Measurements from ENCODE around the gene PLEKHH3. TPM values are rescaled to one million over a fixed set of nuclear protein-coding genes. Genes with fewer than 3 reads are reported as not detected.

Gene PLEKHH3
- total RNA-seq, 1 experiment from 2014 or later, result 11.9 TPM

- Histone ChIP-seq H3K36me3 (ENCODE audit: insufficient read depth, low read length, poor library complexity, severe bottlenecking) (no peaks in the 10 kb centered on the region), H3K27me3 (replicated peaks; ENCODE audit: insufficient read depth, low read depth, low read length, poor library complexity) (no peaks in the 10 kb centered on the region), H3K27ac (ENCODE audit: low read depth, low read length, poor library complexity, severe bottlenecking) (peak overlapping the region; percentile 88), H3K9me3 (ENCODE audit: low read depth, low read length, poor library complexity, severe bottlenecking) (no peaks in the 10 kb centered on the region), H3K4me3 (ENCODE audit: low read depth, low read length, poor library complexity, severe bottlenecking) (peak overlapping the region; percentile 49), H3K4me1 (ENCODE audit: insufficient read depth, low read length, poor library complexity, severe bottlenecking) (peaks cover 27% of the 10 kb centered on the region)
- POLR2A ChIA-PET (ENCODE audit: low non-redundant PET), result no interaction called here
- CTCF ChIA-PET, result interaction anchor here (0.6 to 2.6 kb wide), 2 partner anchors 19 to 101 kb away, joined by 7 to 14 read pairs; no protein-coding TSS in a partner anchor
- DNase-seq (ENCODE audit: low spot score), result peak; percentile 62
- BruUV-seq (replicated peaks), result no TSS peak
- no peak for TF ChIP-seq CTCF (conservative IDR thresholded peaks at IDR 0.05; ENCODE audit: low read depth, low read length)
- TF ChIP-seq EZH2 (IDR thresholded peaks at IDR 0.05; ENCODE audit: borderline replicate concordance, low read depth, low read length, poor library complexity, severe bottlenecking), result no peak
- intact Hi-C loops (cut with micrococcal nuclease; ENCODE audit: unreplicated experiment), result loop anchor here (5.0 kb wide), 1 partner anchor 102 kb away; the partner anchor contains the start of gene PSMC3IP
Measured at GRCh38 chr17:42678951-42679491, 2.2 kb upstream of the PLEKHH3 start.

- CTCF ChIA-PET, result no interaction called here
- TSS peak; percentile 92 for BruUV-seq (replicated peaks)
- peaks cover 24% of the 10 kb centered on the region for H3K4me1 ChIP-seq (ENCODE audit: insufficient read depth, low read length, poor library complexity, severe bottlenecking)
- TF ChIP-seq CTCF (conservative IDR thresholded peaks at IDR 0.05; ENCODE audit: low read depth, low read length) (no peak), EZH2 (IDR thresholded peaks at IDR 0.05; ENCODE audit: borderline replicate concordance, low read depth, low read length, poor library complexity, severe bottlenecking) (no peak)
- peak overlapping the region; percentile 49 for H3K4me3 ChIP-seq (ENCODE audit: low read depth, low read length, poor library complexity, severe bottlenecking)
- POLR2A ChIA-PET (ENCODE audit: low non-redundant PET), result no interaction called here
- peak overlapping the region; percentile 88 for H3K27ac ChIP-seq (ENCODE audit: low read depth, low read length, poor library complexity, severe bottlenecking)
- intact Hi-C loops (cut with micrococcal nuclease; ENCODE audit: unreplicated experiment), result loop anchor here (2.0 to 5.0 kb wide), 2 partner anchors 69 to 101 kb away; partner anchors contain the start of genes PSMC3IP, RETREG3 and TUBG1
- H3K27me3 ChIP-seq (replicated peaks; ENCODE audit: insufficient read depth, low read depth, low read length, poor library complexity), result no peaks in the 10 kb centered on the region
- H3K9me3 ChIP-seq (ENCODE audit: low read depth, low read length, poor library complexity, severe bottlenecking), result no peaks in the 10 kb centered on the region
- DNase-seq (ENCODE audit: low spot score), result peak; percentile 83
- no peaks in the 10 kb centered on the region for H3K36me3 ChIP-seq (ENCODE audit: insufficient read depth, low read length, poor library complexity, severe bottlenecking)
Measured at GRCh38 chr17:42677921-42678781, 1.4 kb upstream of the PLEKHH3 start.

- Histone ChIP-seq H3K36me3 (ENCODE audit: insufficient read depth, low read length, poor library complexity, severe bottlenecking) (no peaks in the 10 kb centered on the region), H3K4me1 (ENCODE audit: insufficient read depth, low read length, poor library complexity, severe bottlenecking) (peaks cover 22% of the 10 kb centered on the region), H3K9me3 (ENCODE audit: low read depth, low read length, poor library complexity, severe bottlenecking) (no peaks in the 10 kb centered on the region), H3K27me3 (replicated peaks; ENCODE audit: insufficient read depth, low read depth, low read length, poor library complexity) (no peaks in the 10 kb centered on the region), H3K27ac (ENCODE audit: low read depth, low read length, poor library complexity, severe bottlenecking) (peak overlapping the region; percentile 88), H3K4me3 (ENCODE audit: low read depth, low read length, poor library complexity, severe bottlenecking) (peak overlapping the region; percentile 77)
- CTCF ChIA-PET, result interaction anchor here (0.9 kb wide), 1 partner anchor 86 kb away, joined by 3 read pairs; no protein-coding TSS in a partner anchor
- POLR2A ChIA-PET (ENCODE audit: low non-redundant PET), result no interaction called here
- intact Hi-C loops (cut with micrococcal nuclease; ENCODE audit: unreplicated experiment), result loop anchor here (2.0 to 5.0 kb wide), 2 partner anchors 68 to 100 kb away; partner anchors contain the start of genes PSMC3IP, RETREG3 and TUBG1
- TF ChIP-seq CTCF (conservative IDR thresholded peaks at IDR 0.05; ENCODE audit: low read depth, low read length), result no peak
- TF ChIP-seq EZH2 (IDR thresholded peaks at IDR 0.05; ENCODE audit: borderline replicate concordance, low read depth, low read length, poor library complexity, severe bottlenecking), result no peak
- DNase-seq (ENCODE audit: low spot score), result peak; percentile 96
- no TSS peak for BruUV-seq (replicated peaks)
Measured at GRCh38 chr17:42677012-42677857, 441 bp upstream of the PLEKHH3 start.

All from A673 (cell line).